ENCODE measurements around the gene FOXL3.

- TF ChIP-seq CTCF (IDR thresholded peaks at IDR 0.05; ENCODE audit: borderline replicate concordance, extremely low read depth, low read length, poor library complexity, severe bottlenecking) (no peak), EZH2 (IDR thresholded peaks at IDR 0.05; ENCODE audit: borderline replicate concordance, low read depth, low read length, severe bottlenecking) (no peak)
Observed at GRCh38 chr7:246451-246850, 43.5 kb upstream of the FOXL3 start.
